CD4-positive, alpha-beta T cell treated with Interleukin-10 for 1 hour (primary cell): ENCODE data around the gene TIMMDC1.
"Not testable (repeated sequence)": the region's sequence is repeated elsewhere in the genome, so short reads cannot be mapped to it uniquely, and the experiment has no call there.

Source experiments
- DNase-seq: peaks from one replicate; pipeline ENCODE4 v3.0.0-alpha.2; 2020

TIMMDC1 gene

GRCh38 chr3:119514637-119515036, 16.3 kb downstream of the TIMMDC1 start:
- DNase-seq = no peak

DNA sequence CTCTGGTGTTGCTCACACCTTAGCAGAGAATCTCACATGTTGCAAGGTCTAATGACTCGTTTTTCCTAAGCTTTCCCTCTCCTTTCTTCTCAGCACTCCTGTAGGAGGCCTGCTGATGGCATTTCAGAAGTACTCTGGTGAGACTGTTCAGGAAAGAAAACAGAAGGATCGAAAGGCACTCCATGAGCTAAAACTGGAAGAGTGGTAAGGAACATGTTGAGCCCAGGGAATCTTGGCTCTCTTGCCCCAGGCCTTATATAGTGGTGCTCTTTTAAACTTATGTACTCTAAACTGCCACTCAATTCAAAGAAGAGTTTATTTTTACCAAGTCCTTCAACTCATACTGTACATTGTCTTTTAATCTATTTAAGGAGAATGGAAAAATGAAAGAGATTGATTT, 18.8 kb downstream of the TIMMDC1 start:
- DNase-seq = no peak

GRCh38 chr3:119518026-119518425, 19.7 kb downstream of the TIMMDC1 start:
- DNase-seq = no peak

DNA sequence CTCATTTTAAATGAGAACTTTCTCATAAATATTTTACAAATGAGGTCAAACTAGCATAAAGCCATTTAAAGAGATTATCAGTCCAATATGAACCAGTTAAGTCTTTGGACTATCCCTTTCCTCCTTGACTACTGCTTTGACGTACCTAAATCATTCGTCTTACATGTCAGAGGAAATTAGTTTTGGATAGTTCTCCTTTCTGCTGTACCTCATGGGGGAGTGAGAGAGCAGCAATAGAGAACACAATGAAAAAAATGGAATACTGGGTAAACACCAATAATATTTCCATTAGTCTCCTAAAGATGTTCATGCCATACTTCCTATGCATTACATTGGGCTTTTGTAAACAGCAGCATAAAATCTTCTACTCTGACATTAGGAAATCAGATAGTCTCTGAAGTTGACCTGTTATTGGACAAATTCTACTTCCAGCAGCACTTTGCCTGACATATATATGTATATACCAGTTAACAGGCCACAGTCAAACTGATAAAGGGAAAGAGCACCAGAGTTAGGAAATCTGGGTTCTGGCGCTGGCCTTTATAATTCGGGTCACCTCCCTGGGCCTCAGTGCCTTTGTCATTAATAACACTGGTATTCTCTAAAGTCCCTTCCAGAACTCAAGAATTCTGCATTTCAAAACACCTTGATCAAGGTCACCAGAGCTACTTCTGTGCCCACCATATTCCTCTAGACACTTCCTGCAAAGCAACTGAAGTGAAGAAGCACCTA, 26.8 kb downstream of the TIMMDC1 start:
- no peak for DNase-seq

DNA sequence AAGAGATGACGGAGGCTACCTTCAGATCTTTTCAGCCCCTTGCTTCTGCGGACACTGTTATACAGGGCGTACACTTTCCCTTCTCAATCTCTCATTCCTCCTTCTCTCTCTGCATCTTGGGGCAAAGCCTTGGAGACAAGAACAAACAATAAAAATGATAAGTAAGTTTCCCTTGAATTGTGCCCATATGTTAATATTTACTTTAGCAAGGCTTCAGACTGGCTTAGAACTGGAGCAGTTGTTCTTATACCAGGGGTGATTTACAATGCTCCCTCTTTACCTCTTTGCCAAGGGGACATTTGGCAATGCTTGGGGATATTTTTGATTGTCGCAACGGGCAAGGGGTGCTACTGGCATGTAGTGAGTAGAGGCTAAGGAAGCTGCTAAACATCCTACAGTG, 29.4 kb downstream of the TIMMDC1 start:
- no peak for DNase-seq

GRCh38 chr3:119529883-119530282, 31.5 kb downstream of the TIMMDC1 start:
- DNase-seq = no peak

DNA sequence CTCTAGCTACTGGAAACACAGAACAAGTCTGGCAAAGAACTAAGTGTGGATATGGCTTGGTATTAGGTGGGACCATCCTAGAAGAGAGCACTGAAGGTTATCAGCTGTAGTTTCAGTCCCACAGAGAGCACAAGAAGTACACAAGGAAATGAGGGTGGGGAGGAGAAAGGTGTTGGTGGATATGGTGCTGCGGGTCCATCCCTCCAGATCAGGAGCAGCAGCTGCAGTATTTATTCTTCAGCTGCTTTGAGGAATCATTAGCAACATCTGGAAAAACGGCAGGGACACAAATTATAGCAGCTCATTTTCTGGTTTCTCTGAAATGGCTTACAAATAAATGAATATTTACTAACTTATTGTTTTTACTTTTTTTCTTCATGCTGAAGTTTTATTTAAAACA, 32.1 kb downstream of the TIMMDC1 start:
- DNase-seq = no peak

DNA sequence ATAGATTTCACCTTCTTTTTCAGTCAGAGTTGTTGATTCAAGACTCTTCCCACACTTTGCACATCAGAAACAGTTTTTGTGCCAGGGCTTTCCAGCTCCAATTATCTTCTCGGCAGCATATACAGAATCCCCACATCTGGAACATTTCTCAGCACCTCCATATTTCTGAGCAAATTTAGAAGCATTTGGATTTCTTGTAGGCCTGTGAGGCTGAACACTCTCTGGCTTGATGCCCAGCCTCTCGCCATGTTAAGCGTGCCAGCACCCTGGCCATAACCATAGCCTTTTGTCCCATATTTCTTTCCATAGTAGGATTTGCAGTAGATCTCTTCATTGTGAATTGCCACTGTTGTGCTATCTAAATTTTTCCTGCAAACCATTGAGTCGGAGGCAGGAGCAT, 32.8 kb downstream of the TIMMDC1 start:
- DNase-seq = no peak

DNA sequence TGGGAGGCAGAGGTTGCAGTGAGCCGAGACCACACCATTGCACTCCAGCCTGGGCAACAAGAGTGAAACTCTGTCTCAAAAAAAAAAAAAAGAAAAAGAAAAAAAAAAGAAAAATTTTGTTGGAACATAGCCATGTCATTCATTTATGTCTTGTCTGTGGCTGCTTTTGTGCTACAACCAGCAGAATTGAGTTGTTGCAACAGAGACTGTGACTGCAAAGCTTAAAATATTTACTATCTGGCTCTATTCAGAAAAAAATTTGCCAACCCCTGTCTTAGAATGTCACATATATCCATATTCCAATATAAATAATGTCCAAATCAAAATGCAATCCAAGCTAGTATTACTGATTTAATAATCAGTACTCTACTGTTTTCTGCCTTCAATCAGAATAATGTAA, 35.9 kb downstream of the TIMMDC1 start:
- no peak for DNase-seq

GRCh38 chr3:119536757-119537156, 38.4 kb downstream of the TIMMDC1 start:
- no peak for DNase-seq

DNA sequence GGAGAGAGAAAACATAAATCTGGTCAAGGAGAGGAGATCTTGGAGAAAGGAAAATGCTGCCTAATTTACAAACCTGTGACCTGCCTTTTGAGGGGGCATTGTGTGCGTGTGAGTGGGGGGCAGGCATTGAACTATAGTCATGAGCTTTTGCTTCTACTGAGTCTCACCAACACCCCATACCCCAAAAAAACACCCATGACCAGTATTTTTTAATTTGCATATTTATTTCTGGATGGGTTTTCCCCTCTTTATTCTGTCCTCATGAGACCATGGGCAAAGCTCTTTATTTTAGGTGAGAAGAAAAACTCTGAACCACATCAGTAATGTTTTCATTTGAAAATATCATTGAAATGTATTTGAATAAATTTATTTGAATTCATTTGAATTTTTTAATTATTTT, 40.4 kb downstream of the TIMMDC1 start:
- DNase-seq = no peak

DNA sequence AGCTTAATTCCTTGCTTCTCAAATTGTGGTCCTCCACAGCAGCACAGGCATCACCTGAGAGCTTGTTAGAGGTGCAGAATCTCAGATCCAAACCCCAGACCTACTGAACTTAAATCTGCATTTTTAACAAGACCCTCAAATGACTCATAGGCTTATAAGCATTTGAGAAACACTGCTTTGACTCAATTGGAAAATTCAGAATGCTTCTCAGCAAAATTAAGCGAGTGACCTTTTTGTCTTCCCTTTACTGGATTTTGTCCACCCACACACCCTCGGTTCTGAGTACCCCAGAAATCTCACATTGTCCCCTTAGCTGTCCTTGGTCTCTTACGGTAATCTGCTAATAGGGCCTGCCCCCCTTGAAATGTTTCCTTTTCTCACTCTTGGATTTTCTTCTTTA, 43.2 kb downstream of the TIMMDC1 start:
- no peak for DNase-seq

DNA sequence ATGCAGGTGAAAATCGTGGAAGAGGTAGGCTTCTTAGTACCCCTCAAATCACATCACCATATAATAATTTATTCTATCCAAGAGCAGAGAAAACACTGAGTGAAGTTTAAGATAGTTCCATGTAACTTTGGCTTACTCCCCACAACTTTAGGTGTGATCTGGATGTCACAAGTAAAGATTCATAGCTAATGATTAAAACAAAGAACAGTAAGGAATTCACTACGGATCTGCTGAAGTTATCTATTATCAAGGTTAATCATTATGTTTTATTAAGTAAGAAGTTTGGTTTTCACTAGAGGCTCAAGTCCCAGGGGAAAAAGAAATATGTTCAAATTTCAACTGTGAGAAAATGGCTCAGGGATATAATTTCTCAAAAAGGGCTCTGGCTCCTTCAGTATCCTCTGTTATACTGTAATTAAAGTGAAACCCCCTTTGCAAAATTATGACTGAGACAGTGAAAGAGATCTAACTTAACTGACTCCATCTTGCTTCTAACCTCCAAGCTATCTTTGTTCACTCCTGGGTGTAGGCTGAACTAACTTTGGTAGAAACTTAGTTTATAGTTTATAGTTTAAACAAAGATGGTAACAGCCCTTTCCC, 43.9 kb downstream of the TIMMDC1 start:
- DNase-seq = no peak

GRCh38 chr3:119543147-119543546, 44.8 kb downstream of the TIMMDC1 start:
- no peak for DNase-seq

DNA sequence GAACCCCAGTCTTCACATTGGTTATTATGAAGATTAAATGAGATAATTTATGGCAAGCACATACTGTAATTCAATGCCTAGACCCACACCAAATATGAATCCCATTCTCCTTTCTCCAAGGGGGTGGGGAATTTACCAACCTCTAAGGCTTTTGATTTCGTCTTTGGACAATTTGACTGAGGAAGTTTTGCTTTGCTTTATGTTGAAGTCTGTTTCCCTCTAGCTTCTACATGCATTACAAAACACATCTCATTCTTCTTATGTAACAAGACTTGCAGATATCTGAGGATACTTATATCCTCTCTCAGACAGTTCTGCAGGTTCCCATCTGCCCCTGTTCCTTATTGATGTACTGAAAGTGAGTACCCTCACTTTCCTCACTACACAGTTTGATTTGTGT, 48.9 kb downstream of the TIMMDC1 start:
- DNase-seq = no peak

DNA sequence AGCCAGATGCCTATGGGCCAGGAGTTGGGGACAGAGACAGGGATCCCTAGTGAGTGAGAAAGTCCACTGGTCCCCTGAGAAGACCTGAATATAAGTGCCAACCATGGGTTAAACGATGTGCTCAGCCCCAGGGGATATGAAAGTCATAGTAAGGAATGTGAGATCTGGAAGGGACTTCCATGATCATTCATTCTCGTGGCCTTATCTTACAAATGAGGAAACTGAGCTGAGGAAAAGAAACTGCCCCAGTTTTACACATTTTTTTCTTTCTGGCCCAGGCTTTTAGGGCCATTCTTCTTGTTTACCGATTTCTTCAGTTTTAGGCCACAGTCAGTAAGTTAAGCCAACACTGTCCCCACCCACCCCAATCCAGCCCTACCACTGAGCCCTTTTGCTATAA, 50.0 kb downstream of the TIMMDC1 start:
- no peak for DNase-seq

- no peak for DNase-seq
Measured at GRCh38 chr3:119550192-119550910, 52.0 kb downstream of the TIMMDC1 start.

DNA sequence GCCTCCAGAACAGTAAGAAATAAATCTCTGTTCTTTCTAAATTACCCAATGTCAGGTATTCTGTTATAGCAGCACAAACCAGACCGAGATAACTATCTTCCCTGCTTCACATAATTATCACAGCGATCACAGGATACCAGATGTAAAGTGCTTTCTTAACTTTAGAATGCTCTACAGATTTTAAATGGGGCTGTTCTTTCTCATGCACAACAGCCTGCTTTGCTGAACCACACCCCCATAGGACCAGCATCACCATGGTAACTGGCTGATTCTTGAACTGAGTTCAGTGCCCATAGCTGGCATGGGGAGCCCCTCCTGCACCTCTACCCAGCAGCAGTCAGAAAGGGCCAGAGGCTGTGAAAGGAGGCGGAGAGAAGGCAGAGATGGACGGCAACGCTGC, 53.3 kb downstream of the TIMMDC1 start:
- no peak for DNase-seq

GRCh38 chr3:119552928-119553327, 54.6 kb downstream of the TIMMDC1 start:
- DNase-seq = not testable (repeated sequence)

GRCh38 chr3:119553823-119554415, 55.6 kb downstream of the TIMMDC1 start:
- DNase-seq = no peak

GRCh38 chr3:119555309-119555735, 57.0 kb downstream of the TIMMDC1 start:
- no peak for DNase-seq

- DNase-seq = no peak
Measured at GRCh38 chr3:119555929-119556328, 57.6 kb downstream of the TIMMDC1 start.

DNA sequence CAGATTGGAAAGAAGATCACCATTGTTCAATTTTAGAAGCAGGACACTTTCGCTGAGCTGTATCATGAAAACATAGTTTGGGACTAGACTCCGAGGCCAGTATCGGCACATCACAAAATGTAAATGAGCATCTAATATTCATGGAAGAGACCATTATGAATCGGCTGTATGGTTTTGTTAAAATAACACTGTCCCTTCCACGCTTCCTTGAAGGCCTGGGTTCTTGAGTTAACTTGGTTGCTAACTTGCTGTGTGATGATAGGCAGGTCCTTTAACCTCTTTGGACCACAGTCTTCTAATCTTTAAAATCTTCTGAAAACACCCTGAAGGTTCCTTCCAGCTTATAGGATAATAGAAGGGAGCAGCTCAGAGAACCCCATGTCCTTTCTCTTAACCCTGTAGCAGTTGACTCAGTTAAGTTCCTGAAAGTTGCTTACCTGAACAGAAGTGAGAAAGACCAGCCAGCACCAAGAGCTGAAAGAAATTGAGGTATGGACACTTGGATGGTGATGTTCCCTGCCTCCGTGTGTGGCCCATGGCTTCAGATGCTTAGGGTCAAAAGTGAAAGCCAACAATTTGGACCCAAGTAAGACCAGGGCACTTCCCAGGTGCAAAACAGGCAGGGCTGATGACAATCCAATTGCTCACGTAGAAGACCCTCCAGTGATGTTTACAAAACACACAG, 59.0 kb downstream of the TIMMDC1 start:
- DNase-seq = no peak
